CMK (cell line): ENCODE measurements around the gene CNOT6.

Experiments used
- DNase-seq: peaks from one replicate; pipeline ENCODE4 v3.0.0-alpha.2; 2010; ENCODE audit warnings: low read depth

Gene CNOT6

GRCh38 chr5:180622910-180623309 is 128.7 kb downstream of the CNOT6 start:
- no peak for DNase-seq

DNA sequence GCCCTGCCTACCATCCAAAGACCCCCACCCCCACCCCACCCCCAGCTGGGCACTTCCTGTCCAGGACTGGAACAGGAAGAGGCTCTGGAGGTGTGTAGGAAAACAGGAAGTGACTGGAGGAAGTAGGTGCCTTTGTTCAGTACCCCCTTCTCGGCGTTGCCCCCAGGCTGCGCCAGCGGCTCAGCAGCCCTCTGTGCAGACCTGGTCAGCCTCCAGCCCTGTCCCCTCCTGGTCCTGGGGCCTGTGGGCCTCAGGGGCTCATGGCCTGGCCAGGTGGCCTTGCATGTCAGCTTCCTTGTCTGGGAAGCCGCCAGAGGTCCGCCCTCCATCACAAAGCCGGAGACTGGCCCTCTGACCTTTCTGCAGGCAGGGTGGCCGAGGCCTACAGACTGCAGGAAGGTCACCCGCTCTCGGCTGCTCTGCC is 129.2 kb downstream of the CNOT6 start:
- peak; percentile 66 for DNase-seq

DNA sequence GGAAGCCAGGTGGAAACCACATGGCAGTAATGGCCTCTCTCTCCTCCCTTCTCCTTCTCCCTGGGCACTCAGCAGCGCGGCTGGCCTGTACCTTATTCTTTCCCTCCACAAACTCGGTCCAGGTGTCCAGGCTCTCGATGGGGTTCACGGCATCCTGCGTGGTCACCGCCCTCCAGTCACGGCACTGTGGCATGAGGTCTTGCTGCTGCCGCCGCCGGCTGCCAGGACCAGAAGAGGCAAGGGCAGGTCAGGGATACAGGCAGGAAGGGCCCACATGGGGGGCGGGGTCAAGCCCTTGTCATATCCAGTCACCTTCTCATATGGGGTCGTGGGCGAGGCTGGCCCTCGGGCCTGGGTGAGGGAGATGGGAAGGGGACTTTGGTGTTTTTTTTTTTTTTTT is 129.7 kb downstream of the CNOT6 start:
- no peak for DNase-seq

- no peak for DNase-seq
These were observed 130.4 kb downstream of the CNOT6 start for GRCh38 chr5:180624587-180624986.

DNA sequence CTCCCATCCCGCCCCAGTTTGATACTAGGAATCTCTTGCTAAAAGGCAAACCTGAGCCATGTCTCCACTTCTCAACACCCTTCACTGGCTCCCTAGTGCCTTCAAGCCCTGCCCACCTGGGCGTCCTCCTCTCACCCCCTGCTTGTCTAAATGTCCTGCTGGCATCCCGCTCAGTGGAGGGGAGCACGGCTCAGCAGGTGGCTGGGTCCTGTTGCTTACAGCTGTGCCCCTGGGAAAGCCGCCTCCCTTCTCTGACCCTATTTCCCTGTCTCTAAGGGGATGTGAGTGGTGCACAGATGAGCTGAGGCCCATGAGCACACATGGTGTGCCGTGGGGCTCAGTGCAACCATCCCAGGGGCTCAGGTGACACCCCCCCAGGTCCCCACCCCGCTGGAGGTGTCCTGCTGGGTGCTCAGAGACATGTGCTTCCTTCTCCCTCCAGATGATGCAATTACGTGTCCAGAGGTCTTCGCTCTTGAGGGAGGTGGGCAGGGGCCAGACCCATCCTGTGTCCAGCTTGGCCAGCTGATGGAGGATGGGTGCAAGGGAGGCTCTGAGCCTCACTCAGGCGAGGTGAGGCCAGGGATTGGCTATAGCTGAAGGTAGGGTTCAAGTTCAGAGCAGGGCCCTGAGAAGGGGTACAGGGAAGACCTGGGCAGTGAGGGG is 131.1 kb downstream of the CNOT6 start:
- DNase-seq: no peak

DNA sequence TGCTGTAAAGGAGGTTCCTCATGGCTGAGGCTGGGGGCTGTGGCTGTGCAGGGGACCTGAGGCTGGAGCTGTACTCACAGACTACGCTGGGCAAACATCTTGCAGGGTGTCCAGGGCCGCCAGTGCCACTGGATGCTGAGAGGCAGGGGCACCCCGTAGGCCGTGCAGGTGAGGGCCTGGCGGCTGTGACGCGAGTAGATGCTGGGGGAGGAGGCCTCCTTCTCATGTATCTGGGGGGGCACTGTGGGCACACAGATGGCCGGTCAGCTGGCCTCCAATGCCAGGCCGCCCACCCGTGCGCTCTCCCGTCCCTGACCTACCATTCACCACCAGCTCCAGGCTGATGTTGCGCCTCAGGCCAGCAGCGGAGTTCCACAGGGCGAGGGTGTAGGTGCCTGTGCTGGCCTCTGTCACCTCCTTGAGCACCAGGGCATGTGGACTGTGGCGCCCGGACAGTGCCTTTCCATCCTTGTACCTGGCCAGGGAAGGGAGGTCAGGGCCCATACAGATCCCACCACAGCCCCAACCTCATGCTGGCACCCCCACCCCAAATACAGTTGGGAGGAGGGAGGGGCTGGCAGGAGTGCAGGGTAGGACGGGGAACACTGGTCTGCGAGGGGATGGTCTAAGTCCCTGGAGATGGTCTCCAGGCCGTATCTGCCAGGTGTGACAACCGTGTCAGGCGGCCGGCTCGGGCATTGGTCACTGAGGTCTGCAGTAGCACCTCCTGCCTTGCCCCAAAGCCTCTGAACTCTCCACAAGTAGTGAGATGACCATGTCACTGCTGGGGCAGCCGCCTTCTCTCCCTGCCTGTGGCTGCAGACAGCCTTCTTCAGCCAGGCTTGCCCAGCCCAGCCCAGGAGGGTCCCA is 131.8 kb downstream of the CNOT6 start:
- DNase-seq: no peak

DNA sequence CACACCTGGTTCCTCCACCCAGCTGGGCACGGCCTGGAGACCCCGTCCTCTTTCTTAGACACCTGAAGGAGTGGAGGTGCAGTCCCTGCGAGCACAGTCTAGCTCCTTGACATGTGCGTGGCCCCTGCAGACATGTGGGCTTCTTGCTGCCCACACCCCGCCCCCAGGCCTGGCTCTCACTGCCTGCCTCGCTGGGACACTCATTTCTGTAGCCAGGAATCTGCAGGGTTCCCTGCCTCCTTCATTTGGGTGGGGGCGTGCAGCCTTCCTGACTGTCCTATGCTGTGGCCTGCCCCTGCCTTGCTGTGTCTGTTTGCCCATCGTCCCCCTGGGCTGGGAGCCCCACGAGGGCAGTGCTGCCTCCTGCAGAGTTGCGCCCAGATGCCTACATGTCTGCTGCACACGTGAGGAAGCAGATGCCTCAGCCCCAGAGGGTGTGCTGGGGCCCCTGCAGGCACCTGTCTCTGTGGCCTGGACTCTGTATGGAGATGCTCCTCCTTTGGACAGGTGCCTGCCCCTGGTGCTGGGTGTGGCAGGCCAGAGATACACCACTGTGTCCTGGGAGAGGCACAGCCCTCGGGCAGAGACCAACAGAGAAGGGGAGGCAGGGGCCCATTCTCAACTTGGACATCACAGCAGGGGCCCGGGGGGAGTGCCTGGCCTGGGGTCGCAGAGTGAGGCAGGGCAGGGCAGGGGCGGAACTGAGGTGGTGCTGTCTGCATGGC is 132.6 kb downstream of the CNOT6 start:
- no peak for DNase-seq

DNA sequence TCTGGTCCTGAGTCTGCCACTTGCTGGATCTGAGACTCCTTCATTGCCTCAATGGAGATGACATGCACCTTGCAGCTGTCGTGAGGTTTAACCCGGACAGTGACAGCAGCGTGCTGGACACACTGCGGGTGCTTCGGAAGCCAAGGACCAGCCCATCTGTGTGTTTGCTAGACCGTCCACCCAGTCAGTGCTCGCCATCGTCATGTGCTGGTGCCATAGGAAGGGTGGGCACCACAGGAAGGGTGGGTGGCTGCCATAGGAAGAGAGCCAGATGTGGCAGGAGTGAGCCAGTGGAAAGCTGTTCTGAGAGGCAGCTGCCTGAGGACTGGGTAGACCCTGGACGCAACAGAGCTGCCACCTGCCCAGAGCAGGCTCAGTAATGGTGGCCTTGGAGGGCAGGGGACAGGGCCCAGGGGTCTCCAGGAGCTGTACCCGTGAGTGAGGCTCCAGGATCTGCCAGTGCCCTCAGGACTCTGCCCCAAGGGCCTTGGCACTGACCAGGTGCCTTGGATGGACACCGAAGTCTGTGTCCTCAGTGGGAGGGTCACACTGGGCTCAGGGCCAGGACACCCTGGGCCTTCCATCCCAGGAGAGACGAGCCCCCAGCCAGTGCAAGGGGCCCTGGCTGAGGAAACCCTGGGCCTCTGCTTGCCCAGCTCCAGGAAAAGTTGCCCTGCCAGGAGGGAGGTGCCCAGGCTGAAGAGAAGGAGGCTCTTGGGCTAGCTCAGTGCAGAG is 133.4 kb downstream of the CNOT6 start:
- no peak for DNase-seq
